ENCODE data around the gene NEK10.

DNA sequence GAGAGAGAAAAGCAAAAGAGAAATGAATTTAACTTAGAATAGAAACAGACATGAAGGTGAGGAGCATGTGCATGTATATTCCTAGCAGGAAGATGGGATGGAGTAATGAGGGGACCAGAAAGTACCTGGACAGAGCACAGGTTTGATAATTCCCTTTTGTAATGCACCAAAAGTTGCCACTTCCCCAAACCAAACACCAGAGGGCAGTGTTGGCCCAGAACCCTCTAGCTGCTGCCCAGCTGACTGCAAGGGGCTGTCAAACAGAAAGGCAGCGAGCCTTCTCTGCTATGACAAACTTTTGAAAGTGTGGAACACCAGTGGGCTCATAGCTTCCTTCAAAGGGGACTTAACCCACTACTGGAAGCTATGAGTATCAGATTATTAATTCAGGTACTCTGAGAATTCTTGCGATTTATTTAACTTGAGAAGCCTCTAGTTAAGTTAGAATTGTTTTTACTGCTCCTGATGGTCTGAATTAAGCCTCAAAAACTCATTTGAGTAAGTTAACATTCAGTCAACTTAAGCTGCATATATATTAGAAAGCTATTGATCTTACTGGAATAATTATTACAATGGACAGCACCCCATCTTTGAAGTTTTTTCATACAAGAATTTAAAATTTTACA is 234.9 kb downstream of the NEK10 start:
- TF ChIP-seq, protein P1, sequence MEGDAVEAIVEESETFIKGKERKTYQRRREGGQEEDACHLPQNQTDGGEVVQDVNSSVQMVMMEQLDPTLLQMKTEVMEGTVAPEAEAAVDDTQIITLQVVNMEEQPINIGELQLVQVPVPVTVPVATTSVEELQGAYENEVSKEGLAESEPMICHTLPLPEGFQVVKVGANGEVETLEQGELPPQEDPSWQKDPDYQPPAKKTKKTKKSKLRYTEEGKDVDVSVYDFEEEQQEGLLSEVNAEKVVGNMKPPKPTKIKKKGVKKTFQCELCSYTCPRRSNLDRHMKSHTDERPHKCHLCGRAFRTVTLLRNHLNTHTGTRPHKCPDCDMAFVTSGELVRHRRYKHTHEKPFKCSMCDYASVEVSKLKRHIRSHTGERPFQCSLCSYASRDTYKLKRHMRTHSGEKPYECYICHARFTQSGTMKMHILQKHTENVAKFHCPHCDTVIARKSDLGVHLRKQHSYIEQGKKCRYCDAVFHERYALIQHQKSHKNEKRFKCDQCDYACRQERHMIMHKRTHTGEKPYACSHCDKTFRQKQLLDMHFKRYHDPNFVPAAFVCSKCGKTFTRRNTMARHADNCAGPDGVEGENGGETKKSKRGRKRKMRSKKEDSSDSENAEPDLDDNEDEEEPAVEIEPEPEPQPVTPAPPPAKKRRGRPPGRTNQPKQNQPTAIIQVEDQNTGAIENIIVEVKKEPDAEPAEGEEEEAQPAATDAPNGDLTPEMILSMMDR (IDR thresholded peaks at IDR 0.05 in 2 of 3, conservative IDR thresholded peaks at IDR 0.05 in 1 of 3; ENCODE audit: borderline replicate concordance in 1 of 3, insufficient read depth in 1 of 3, low read depth in 2 of 3, low read length in 2 of 3) = peak; percentile 82 to 90 (median 87)
- TF ChIP-seq SP1 (IDR thresholded peaks at IDR 0.05; ENCODE audit: low read depth) (no peak), FOSL1 (IDR thresholded peaks at IDR 0.05; ENCODE audit: low read depth) (no peak), ZNF274 (IDR thresholded peaks at IDR 0.05; ENCODE audit: low read depth, low read length) (no peak), ZFX (IDR thresholded peaks at IDR 0.05) (no peak), TCF7L2 (IDR thresholded peaks at IDR 0.05; ENCODE audit: borderline replicate concordance, extremely low read depth, insufficient read depth, insufficient read length) (no peak)
